Daoy (cell line): ENCODE measurements around the gene USF2. TPM values are rescaled to one million over a fixed set of nuclear protein-coding genes. Genes with fewer than 3 reads are reported as not detected.

Experiments
- DNase-seq: peaks from one replicate; pipeline ENCODE4 v3.0.0-alpha.2; 2015; ENCODE audit warnings: low read depth
- total RNA-seq: library from RNA; depleted of rRNA; stranded (reverse); fragments of >200 nt; shearing (Covaris generic); gene quantifications from 2 replicates; pipeline ENCODE4 v1.2.3, GENCODE V29; 2014; rRNA removed

Gene USF2
- total RNA-seq, 1 experiment from 2014 or later, result 57.8 TPM

DNA sequence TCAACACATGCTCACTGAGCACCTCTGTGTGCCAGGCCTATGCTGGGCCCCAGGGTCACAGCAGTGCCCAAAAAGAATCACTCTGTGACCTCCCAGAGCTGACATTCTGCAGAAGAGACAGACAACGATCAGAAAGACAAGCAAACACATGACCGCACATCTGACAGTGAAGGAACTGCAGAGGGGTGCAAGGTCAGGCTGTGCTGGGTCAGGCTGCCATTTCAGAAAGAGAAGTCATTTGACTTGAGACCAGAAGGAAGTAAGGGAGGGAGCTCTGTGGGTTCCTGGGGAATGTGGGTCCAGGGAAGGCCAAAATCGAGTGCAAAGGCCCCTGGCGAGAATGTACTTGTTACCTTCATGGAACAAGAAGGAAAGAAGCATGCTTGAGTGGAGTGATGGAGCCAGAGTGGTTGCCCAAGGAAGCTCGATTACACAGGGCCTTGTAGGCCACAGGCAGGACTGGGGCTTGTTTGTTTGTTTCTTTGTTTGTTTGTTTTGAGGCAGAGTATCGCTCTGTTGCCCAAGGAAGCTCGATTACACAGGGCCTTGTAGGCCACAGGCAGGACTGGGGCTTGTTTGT, 48.8 kb downstream of the USF2 start:
- no peak for DNase-seq

DNA sequence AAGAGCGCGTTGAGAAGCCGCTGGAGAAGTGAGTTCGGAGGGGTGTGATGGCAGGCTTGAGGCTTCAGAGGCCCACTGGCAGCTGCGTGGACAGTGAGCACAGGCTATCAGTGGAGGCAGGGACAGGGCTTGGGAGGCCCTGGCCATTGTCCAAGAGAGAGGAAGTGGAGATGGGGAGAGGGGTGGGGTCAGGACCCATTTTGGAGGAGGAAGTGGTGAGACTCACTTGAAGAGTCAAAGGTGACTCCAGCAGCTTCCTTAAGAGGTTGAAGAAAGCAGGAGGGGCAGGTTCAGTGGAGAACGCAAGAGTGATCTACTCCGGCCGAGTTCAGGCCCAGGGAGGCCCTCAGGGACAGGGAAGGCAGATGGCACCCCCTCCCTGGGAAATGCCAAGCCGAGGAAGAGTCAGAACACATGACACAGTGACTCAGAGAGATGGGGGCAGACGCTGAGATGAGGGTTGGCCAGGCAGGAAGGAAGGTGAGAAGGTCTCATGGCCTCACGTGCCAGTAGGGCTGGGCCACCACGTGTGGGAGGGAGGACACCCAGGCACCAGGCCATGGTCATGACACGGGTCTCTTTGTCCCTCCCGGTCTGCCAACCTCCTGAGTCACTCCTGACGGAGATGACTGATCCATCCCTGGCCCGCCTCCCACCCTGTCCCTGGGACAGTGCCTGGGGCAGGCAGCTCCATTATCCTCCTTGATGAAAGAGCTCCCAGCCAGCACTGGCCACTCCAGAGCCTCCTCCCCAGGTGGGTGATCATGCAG, 50.1 kb downstream of the USF2 start:
- DNase-seq, result peak; percentile 92

DNA sequence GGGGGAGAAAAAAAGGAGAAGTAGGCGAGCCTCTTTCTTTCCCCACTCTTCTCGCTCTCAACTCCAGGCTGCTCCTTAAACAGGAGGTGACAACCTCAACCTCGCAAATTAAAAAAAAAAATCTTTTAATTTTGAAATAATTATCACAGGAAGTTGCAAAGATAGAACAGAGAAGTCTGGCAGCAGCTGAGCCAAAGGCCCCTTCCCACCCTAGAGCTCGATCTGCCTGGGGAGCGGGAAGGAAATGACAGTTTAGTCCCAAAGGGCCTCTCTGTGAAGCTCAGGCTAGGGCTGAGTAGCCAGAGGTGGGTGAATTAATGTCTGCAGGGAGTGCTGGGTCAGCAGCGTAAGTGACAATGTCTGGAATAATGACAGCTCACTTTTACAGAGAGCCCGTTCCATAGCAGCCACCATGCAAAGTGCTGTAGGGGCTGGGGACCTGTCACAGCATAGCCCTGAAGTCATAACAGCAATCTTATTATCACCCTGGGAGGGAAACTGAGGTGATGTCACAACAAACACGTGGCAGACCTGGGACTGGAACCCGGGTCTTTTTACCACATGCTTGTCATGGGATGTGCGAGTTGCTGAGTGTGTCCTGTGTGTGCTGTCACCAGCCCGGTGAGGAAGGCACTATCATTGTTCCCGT, 51.4 kb downstream of the USF2 start:
- DNase-seq, result no peak

DNA sequence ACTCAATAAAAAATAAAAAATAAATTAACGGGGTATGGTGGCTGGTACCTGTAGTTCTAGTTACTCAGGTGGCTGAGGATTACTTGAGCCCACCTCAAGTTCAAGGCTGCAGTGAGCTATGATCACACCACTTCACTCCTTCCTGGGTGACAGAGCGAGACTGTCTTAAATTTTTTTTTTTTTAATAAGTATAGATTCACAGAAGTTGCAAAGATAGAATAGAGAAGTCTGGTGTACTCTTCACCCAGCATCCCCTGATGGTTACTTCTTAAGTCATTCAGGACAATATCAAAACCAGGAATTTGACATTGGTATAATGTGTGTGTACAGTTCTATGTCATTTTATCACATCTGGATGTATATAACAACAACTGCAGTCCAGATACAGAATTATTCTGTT, 52.5 kb downstream of the USF2 start:
- DNase-seq, result no peak

DNA sequence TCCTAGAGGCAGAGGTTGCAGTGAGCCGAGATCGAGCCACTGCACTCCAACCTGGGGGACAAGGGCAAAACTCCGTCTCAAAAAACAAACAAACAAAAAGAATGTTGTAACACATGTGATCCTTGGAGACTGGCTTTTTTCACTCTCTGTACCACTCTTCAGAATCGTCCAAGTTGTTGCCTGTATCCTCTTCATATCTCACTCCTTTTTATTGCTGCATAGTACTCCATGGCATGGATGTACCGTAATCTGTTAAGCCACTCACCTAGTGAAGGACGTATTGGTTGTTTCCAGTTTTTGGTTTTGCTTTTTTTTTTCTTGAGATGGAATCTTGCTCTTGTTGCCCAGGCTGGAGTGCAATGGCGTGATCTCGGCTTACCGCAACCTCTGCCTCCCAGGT, 53.3 kb downstream of the USF2 start:
- DNase-seq, result no peak

DNA sequence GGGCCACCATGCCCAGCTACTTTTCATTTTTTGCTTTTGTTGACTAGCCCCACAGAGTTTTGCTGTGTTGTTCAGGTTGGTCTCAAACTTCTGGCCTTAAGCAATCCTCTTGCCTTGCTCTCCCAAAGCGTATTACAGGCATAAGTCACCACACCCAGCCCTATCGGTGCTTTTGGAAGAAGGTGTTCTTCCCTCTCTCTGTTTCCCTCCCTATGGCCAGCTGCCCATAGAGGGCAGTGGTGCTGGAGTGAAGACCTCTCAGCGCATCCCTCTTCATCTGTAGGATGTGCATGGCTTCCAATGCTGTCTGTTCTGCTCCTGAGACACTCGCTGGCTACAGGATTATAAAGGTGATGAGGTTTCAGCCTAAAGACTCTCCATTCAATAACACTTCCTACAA, 58.9 kb downstream of the USF2 start:
- DNase-seq, result no peak

DNA sequence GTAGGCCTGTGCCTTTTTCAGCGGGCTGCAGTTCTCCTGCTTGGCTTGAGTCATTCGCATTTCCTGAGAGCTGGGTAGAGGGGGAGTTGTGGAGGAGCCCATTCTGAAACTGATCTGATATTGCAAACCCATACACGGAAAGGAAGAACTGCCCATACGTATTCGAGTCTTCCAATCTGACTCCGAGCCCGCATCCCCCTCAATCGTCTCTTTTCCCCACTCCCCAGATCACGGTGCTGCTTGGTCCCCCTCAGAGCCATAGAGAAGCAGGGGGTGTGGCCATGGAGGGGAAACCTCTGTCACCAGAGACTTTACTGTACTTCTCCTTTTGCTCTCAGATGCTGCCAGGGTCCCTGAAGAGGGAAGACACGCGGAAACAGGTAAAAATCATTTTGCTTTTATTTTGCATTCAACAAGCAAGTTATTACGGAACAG, 60.1 kb downstream of the USF2 start, which contains the start of gene CD22:
Gene CD22 (plus strand): TSS at position 337 of the 435 bp plus-strand sequence. CDS start 2,854 bp downstream, outside the sequence.
- no peak for DNase-seq

DNA sequence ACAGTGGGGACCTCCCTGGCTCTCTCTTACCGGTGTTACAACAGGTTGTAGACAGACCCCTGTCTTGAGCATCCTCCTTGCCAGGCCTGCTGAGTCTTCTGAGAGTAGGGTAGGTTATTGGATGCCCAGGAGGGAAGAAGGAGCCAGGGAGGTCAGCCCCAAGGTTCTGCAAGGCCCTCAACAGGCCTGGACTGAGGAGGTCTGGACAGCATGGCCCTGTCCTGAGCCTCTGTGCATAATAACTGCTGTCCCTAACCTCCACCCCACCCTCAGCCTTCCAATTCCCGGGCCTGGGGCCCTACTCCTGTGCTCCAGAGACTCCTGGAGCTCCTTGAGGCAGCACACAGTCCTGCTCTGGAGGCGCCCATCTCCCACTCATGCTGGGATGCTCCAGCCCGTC, 60.6 kb downstream of the USF2 start:
- DNase-seq, result no peak

Other genes starting within 250 kb of the USF2 start
- gene SCN1B, start 238.5 kb upstream of the USF2 start, total RNA-seq, result 2.9 and 6.6 TPM in 2 replicates
- gene HPN, start 227.2 kb upstream of the USF2 start, total RNA-seq, result not detected in 2 replicates
- not detected in 2 replicates for gene FXYD3, start 153.1 kb upstream of the USF2 start, total RNA-seq
- not detected in 2 replicates for gene LGI4, start 133.9 kb upstream of the USF2 start, total RNA-seq
- gene FXYD1, start 130.1 kb upstream of the USF2 start, total RNA-seq, result not detected in 2 replicates
- gene FXYD7, start 125.7 kb upstream of the USF2 start, total RNA-seq, result 0.29 TPM in 1 of 2 replicates, not detected in the other
- 52.2 and 62.1 TPM in 2 replicates for gene FXYD5, start 114.2 kb upstream of the USF2 start, total RNA-seq
- gene FAM187B, start 40.2 kb upstream of the USF2 start, total RNA-seq, result not detected in 2 replicates
- gene LSR, start 20.0 kb upstream of the USF2 start, total RNA-seq, result 21.1 and 32.9 TPM in 2 replicates
- not detected in 2 replicates for gene HAMP, start 13.6 kb downstream of the USF2 start, total RNA-seq
- not detected in 2 replicates for gene MAG, start 23.2 kb downstream of the USF2 start, total RNA-seq
- gene CD22, start 60.2 kb downstream of the USF2 start, total RNA-seq, result not detected in 2 replicates
- gene FFAR1, start 78.9 kb downstream of the USF2 start, total RNA-seq, result not detected in 2 replicates
- gene FFAR3, start 89.5 kb downstream of the USF2 start, total RNA-seq, result not detected in 2 replicates
- not detected in 2 replicates for gene GPR42, start 102.1 kb downstream of the USF2 start, total RNA-seq
- gene FFAR2, start 179.3 kb downstream of the USF2 start, total RNA-seq, result not detected in 2 replicates
- gene KRTDAP, start 221.5 kb downstream of the USF2 start, total RNA-seq, result not detected in 2 replicates
- 38.1 and 54.3 TPM in 2 replicates for gene DMKN, start 244.7 kb downstream of the USF2 start, total RNA-seq